A549 treated with AZD2906 at 1 μM for 4 hours (cell line): Measurements from ENCODE around the gene TRIM13. TPM values are rescaled to one million over a fixed set of nuclear protein-coding genes. Genes with fewer than 3 reads are reported as not detected.

Experiments used
- total RNA-seq: library from RNA; stranded (reverse); fragments of 200-300 nt; extraction: Qiagen RNA extraction; gene quantifications from 5 replicates; pipeline ENCODE4 v1.2.3, GENCODE V29; 2022

TRIM13 gene
- total RNA-seq = 15.3 to 16.6 TPM (median 15.8 TPM) in 5 replicates

GRCh38 chr13:49996951-49997895, at the start of gene TRIM13:
Gene TRIM13 (plus strand): TSS chr13:49997042. CDS start chr13:50011941, 14,899 bp downstream.

GRCh38 chr13:50015258-50015657, 18.4 kb downstream of the TRIM13 start, which contains the start of gene KCNRG:
Gene KCNRG (plus strand): TSS chr13:50015444. CDS start chr13:50015494, 50 bp downstream.

Other genes with a start within 250 kb of the TRIM13 start
- 27.1 to 33.6 TPM (median 30.5 TPM) in 5 replicates for gene KPNA3, start 204.4 kb upstream of the TRIM13 start, total RNA-seq
- gene SPRYD7, start 60.7 kb upstream of the TRIM13 start, total RNA-seq = 9.6 to 11.1 TPM (median 10.5 TPM) in 5 replicates
- gene KCNRG, start 18.4 kb downstream of the TRIM13 start, total RNA-seq = 0.32 to 0.75 TPM (median 0.54 TPM) in 5 replicates